HEK293 (cell line): ENCODE results near the gene PPP2R2D.

ENCODE experiments used
- CTCF ChIA-PET: fragments of 350-600 bp; formaldehyde crosslinking; extraction: SDS; loops from one replicate; lab custom pipeline; 2021; ENCODE audit warnings: antibody characterized with exemption; lab: Yijun Ruan, JAX
- POLR2A ChIA-PET: fragments of 300-600 bp; formaldehyde crosslinking; extraction: SDS; loops from one replicate; lab custom pipeline; 2020; ENCODE audit warnings: antibody characterized with exemption, inconsistent platforms; lab: Yijun Ruan, JAX
- H3K27ac ChIP-seq: fragments of 200-500 bp; sonication (Bioruptor generic); 2 replicates; pipeline ENCODE4 v1.5.1; 2014; ENCODE audit warnings: low read depth, low read length, control low read depth, inconsistent platforms; ENCODE audit errors: extremely low read depth
- H3K36me3 ChIP-seq, 2 experiments: fragments of 200-500 bp in 1 of 2; sonication (Bioruptor generic) in 1 of 2; 1 replicate in 1 of 2; 2 replicates in 1 of 2; pipeline ENCODE4 v1.5.1; 2014 to 2017; ENCODE audit warnings: inconsistent platforms in 2 of 2, low read length in 2 of 2; ENCODE audit not compliant: control insufficient read depth in 2 of 2, insufficient read depth in 1 of 2
- H3K4me1 ChIP-seq: fragments of 200-500 bp; sonication (Bioruptor generic); 2 replicates; pipeline ENCODE4 v1.5.1; 2014; ENCODE audit warnings: mild to moderate bottlenecking, low read length, inconsistent platforms; ENCODE audit not compliant: control insufficient read depth, insufficient read depth
- H3K4me3 ChIP-seq: 2 replicates; pipeline ENCODE4 v1.5.1; 2011; ENCODE audit warnings: low read depth, mild to moderate bottlenecking, control low read depth, low read length, moderate library complexity
- H3K9me3 ChIP-seq: fragments of 200-500 bp; sonication (Bioruptor generic); 2 replicates; pipeline ENCODE4 v1.5.1; 2014; ENCODE audit warnings: low read depth, low read length, inconsistent platforms; ENCODE audit not compliant: control insufficient read depth, insufficient read depth
- BCL6B ChIP-seq: fragments of 450-650 bp; formaldehyde crosslinking; IDR thresholded peaks from 2 replicates; pipeline ENCODE4 v1.5.1; 2017; ENCODE audit warnings: missing biosample characterization, missing genetic modification characterization
- FEZF1 ChIP-seq: fragments of 450-650 bp; formaldehyde crosslinking; IDR thresholded peaks from 2 replicates; pipeline ENCODE4 v1.5.1; 2016; ENCODE audit warnings: missing biosample characterization, missing genetic modification characterization
- GLI2 ChIP-seq: fragments of 450-650 bp; formaldehyde crosslinking; IDR thresholded peaks from 2 replicates; pipeline ENCODE4; 2017; ENCODE audit warnings: missing biosample characterization, missing genetic modification characterization, low read depth, borderline replicate concordance
- GLI4 ChIP-seq: fragments of 450-650 bp; formaldehyde crosslinking; IDR thresholded peaks from 2 replicates; pipeline ENCODE4 v1.5.1; 2016; ENCODE audit warnings: missing biosample characterization, missing genetic modification characterization
- HIC1 ChIP-seq: fragments of 450-650 bp; formaldehyde crosslinking; IDR thresholded peaks from 2 replicates; pipeline ENCODE4 v1.5.1; 2016; ENCODE audit warnings: missing biosample characterization, missing genetic modification characterization
- KLF16 ChIP-seq: fragments of 450-650 bp; formaldehyde crosslinking; IDR thresholded peaks from 2 replicates; pipeline ENCODE4 v1.5.1; 2017; ENCODE audit warnings: missing biosample characterization, missing genetic modification characterization
- KLF8 ChIP-seq: fragments of 450-650 bp; formaldehyde crosslinking; IDR thresholded peaks from 2 replicates; pipeline ENCODE4 v1.5.1; 2016; ENCODE audit warnings: missing biosample characterization, missing genetic modification characterization
- MYNN ChIP-seq: fragments of 450-650 bp; formaldehyde crosslinking; IDR thresholded peaks from 2 replicates; pipeline ENCODE4 v1.5.1; 2016; ENCODE audit warnings: missing biosample characterization, missing genetic modification characterization, borderline replicate concordance
- OSR2 ChIP-seq: fragments of 450-650 bp; formaldehyde crosslinking; IDR thresholded peaks from 2 replicates; pipeline ENCODE4 v1.5.1; 2016; ENCODE audit warnings: missing biosample characterization, missing genetic modification characterization
- PRDM1 ChIP-seq: fragments of 450-650 bp; formaldehyde crosslinking; IDR thresholded peaks from 2 replicates; pipeline ENCODE4; 2016; ENCODE audit warnings: missing biosample characterization, missing genetic modification characterization
- PRDM4 ChIP-seq: fragments of 450-650 bp; formaldehyde crosslinking; IDR thresholded peaks from 2 replicates; pipeline ENCODE4 v1.5.1; 2017; ENCODE audit warnings: missing biosample characterization, missing genetic modification characterization
- RBAK ChIP-seq: fragments of 450-650 bp; formaldehyde crosslinking; IDR thresholded peaks from 2 replicates; pipeline ENCODE4 v1.5.1; 2016; ENCODE audit warnings: missing biosample characterization, missing genetic modification characterization
- TCF7L2 ChIP-seq: IDR thresholded peaks from 2 replicates; pipeline ENCODE4 v1.6.1; 2011; ENCODE audit warnings: low read depth, mild to moderate bottlenecking, inconsistent platforms, low read length, moderate library complexity, borderline replicate concordance
- WT1 ChIP-seq: fragments of 450-650 bp; formaldehyde crosslinking; IDR thresholded peaks from 2 replicates; pipeline ENCODE4 v1.5.1; 2016; ENCODE audit warnings: missing biosample characterization, missing genetic modification characterization
- YY2 ChIP-seq: fragments of 450-650 bp; formaldehyde crosslinking; IDR thresholded peaks from 2 replicates; pipeline ENCODE4 v1.5.1; 2016; ENCODE audit warnings: missing biosample characterization, missing genetic modification characterization
- ZFP37 ChIP-seq: fragments of 450-650 bp; formaldehyde crosslinking; IDR thresholded peaks from 2 replicates; pipeline ENCODE4 v1.5.1; 2016; ENCODE audit warnings: missing biosample characterization, missing genetic modification characterization
- ZNF146 ChIP-seq: fragments of 450-650 bp; formaldehyde crosslinking; IDR thresholded peaks from 2 replicates; pipeline ENCODE4 v1.5.1; 2016; ENCODE audit warnings: missing biosample characterization, missing genetic modification characterization
- ZNF155 ChIP-seq: fragments of 450-650 bp; formaldehyde crosslinking; IDR thresholded peaks from 2 replicates; pipeline ENCODE4 v1.5.1; 2016; ENCODE audit warnings: missing biosample characterization, missing genetic modification characterization
- ZNF311 ChIP-seq: fragments of 450-650 bp; formaldehyde crosslinking; IDR thresholded peaks from 2 replicates; pipeline ENCODE4 v1.5.1; 2017; ENCODE audit warnings: missing biosample characterization, missing genetic modification characterization, borderline replicate concordance
- ZNF335 ChIP-seq: fragments of 450-650 bp; formaldehyde crosslinking; conservative IDR thresholded peaks from 2 replicates; pipeline ENCODE4 v1.5.1; 2016; ENCODE audit warnings: missing biosample characterization, missing genetic modification characterization
- ZNF350 ChIP-seq: fragments of 450-650 bp; formaldehyde crosslinking; IDR thresholded peaks from 2 replicates; pipeline ENCODE4 v1.5.0; 2017; ENCODE audit warnings: missing biosample characterization, mild to moderate bottlenecking, missing genetic modification characterization
- ZNF433 ChIP-seq: fragments of 450-650 bp; formaldehyde crosslinking; IDR thresholded peaks from 2 replicates; pipeline ENCODE4 v1.5.1; 2016; ENCODE audit warnings: missing biosample characterization, missing genetic modification characterization, low read depth
- ZNF513 ChIP-seq: fragments of 450-650 bp; IDR thresholded peaks from 2 replicates; pipeline ENCODE4 v1.5.1; 2018; ENCODE audit warnings: missing biosample characterization, missing genetic modification characterization
- ZSCAN23 ChIP-seq: fragments of 450-650 bp; formaldehyde crosslinking; IDR thresholded peaks from 2 replicates; pipeline ENCODE4 v1.5.1; 2016; ENCODE audit warnings: missing biosample characterization, missing genetic modification characterization

PPP2R2D gene

GRCh38 chr10:131876017-131876416 is 24.8 kb upstream of the PPP2R2D start (continued):
- no peak for TF ChIP-seq PRDM4
- TF ChIP-seq ZFP37 = no peak
- TF ChIP-seq YY2 = no peak
- TF ChIP-seq ZNF146 (tag by site-specific recombination) = no peak
- TF ChIP-seq ZNF433 (tag by site-specific recombination) = no peak
- no peak for TF ChIP-seq WT1 (tag by site-specific recombination)
- no peak for TF ChIP-seq ZNF350 (tag by site-specific recombination)
- TF ChIP-seq KLF16 (tag by site-specific recombination) = no peak
- TF ChIP-seq GLI4 = no peak
- no peak for TF ChIP-seq ZNF155
- no peak for TF ChIP-seq FEZF1

- Histone ChIP-seq H3K4me1 (no peaks in the 10 kb centered on the region), H3K27ac (no peak overlapping the region), H3K9me3 (no peaks in the 10 kb centered on the region), H3K4me3 (no peak overlapping the region), H3K36me3 (no peaks in the 10 kb centered on the region)
- ChIA-PET CTCF (interaction anchor here (2.2 kb wide), 1 partner anchor 146 kb away, joined by 8 read pairs; no protein-coding TSS in a partner anchor), POLR2A (no interaction called here)
- TF ChIP-seq PRDM1 (tag by site-specific recombination) = no peak
- no peak for TF ChIP-seq BCL6B (tag by site-specific recombination)
- TF ChIP-seq OSR2 = no peak
Observed at GRCh38 chr10:131876508-131876907, 24.3 kb upstream of the PPP2R2D start.

GRCh38 chr10:131880016-131880590 is 20.7 kb upstream of the PPP2R2D start:
- no peak for TF ChIP-seq RBAK (tag by site-specific recombination)
- TF ChIP-seq, all 188 proteins: peak for 0
- CTCF ChIA-PET = interaction anchor here (0.6 kb wide), 1 partner anchor 282 kb away, joined by 4 read pairs; no protein-coding TSS in a partner anchor
- Histone ChIP-seq H3K4me1 (no peaks in the 10 kb centered on the region), H3K4me3 (no peak overlapping the region), H3K27ac (no peak overlapping the region), H3K9me3 (no peaks in the 10 kb centered on the region), H3K36me3 (no peaks in the 10 kb centered on the region)
- POLR2A ChIA-PET = no interaction called here

- Histone ChIP-seq H3K36me3 (no peaks in the 10 kb centered on the region), H3K9me3 (no peaks in the 10 kb centered on the region), H3K4me1 (no peaks in the 10 kb centered on the region), H3K4me3 (no peak overlapping the region), H3K27ac (no peak overlapping the region)
- POLR2A ChIA-PET = no interaction called here
- CTCF ChIA-PET = no interaction called here
- no peak for TF ChIP-seq TCF7L2
- TF ChIP-seq HIC1 (tag by site-specific recombination) = no peak
- no peak for TF ChIP-seq ZSCAN23 (tag by site-specific recombination)
- no peak for TF ChIP-seq GLI2 (tag by site-specific recombination)
- TF ChIP-seq ZNF335 (tag by site-specific recombination) = no peak
- no peak for TF ChIP-seq ZNF513 (tag by site-specific recombination)
- no peak for TF ChIP-seq ZNF311 (tag by site-specific recombination)
- TF ChIP-seq MYNN (tag by site-specific recombination) = no peak
- no peak for TF ChIP-seq KLF8 (tag by site-specific recombination)
Observed at GRCh38 chr10:131881104-131881880, 19.5 kb upstream of the PPP2R2D start.
